Measurements from ENCODE around the gene SELENOS. TPM values are rescaled to one million over a fixed set of nuclear protein-coding genes. Genes with fewer than 3 reads are reported as not detected.

SELENOS gene
- total and polyA plus RNA-seq, 7 donors: 25.7 to 201 (median 98.9) TPM

DNA sequence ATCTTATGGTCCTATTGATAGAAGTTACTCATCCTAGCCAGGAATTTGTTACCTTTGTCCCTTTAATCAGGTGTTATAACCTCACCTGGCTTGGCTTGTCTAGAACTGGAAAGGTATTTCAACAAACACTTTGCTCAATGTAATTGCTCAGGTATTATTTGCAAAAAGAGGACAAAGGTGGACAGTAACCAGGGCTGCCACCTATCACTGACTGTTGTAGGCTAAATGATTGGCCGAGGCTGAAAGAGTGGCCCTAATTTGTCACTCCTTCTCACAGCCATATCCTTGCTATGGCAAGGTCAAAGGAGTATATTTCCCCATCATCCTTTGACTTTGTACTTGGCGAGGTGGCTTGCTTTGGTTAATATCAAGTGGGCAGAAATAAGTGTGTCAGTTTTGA is 2.7 kb upstream of the SELENOS start:
- no peak for DNase-seq
- Histone ChIP-seq H3K36me3 (ENCODE audit: insufficient read depth in 1 of 2, low read depth in 1 of 2) (peaks cover 9 to 70% of the 10 kb centered on the region in 2 donors), H3K4me1 (peaks cover 23% of the 10 kb centered on the region), H3K27me3 (ENCODE audit: insufficient read depth in 3 of 3, low read length in 2 of 3) (no peaks in the 10 kb centered on the region), H3K9me3 (no peaks in the 10 kb centered on the region), H3K27ac (no peak overlapping the region), H3K4me3 (no peak overlapping the region)
- TF ChIP-seq, protein P1, sequence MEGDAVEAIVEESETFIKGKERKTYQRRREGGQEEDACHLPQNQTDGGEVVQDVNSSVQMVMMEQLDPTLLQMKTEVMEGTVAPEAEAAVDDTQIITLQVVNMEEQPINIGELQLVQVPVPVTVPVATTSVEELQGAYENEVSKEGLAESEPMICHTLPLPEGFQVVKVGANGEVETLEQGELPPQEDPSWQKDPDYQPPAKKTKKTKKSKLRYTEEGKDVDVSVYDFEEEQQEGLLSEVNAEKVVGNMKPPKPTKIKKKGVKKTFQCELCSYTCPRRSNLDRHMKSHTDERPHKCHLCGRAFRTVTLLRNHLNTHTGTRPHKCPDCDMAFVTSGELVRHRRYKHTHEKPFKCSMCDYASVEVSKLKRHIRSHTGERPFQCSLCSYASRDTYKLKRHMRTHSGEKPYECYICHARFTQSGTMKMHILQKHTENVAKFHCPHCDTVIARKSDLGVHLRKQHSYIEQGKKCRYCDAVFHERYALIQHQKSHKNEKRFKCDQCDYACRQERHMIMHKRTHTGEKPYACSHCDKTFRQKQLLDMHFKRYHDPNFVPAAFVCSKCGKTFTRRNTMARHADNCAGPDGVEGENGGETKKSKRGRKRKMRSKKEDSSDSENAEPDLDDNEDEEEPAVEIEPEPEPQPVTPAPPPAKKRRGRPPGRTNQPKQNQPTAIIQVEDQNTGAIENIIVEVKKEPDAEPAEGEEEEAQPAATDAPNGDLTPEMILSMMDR (IDR thresholded peaks at IDR 0.05): no peak
- WGBS, 3 donors: 82 to 90% (median 89%) methylated on average over 2 of the region's 2 CpGs
- ATAC-seq: no peak
- intact Hi-C loops (cut with DNase I): no loop called here

DNA sequence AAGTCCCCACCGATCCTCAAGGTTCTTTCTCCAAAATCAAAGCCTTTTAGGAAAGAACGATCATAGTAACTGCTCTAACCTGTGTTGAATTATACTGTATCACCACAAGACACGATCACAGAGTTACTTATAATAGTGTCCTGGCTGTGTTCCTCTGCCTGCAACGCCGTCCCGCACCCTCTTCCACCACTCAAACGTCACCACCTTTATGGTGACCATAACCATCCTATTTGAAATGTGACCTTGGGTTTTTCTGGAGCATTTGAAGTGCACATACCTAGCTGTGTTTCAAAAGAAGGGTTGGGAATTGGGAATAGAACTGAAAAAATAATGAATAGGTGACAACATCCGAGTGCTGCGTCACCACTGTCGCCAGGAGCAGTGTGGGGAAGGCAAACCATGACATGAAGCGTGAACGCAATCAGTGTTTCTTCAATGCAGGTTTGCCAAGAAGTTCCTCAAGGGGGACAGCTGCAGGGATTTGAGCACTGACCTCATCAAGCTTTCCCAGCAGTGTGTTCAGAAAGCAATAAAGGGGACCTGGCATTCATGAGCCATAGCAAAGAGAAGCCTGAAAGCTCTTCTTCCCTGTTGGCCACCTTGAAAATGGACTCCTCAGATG is 769 bp upstream of the SELENOS start:
- intact Hi-C loops (cut with DNase I): loop anchor here in 1 of 2 donors (2.0 kb wide), 1 partner anchor 15 kb away; no protein-coding TSS in a partner anchor
- Histone ChIP-seq H3K36me3 (ENCODE audit: insufficient read depth in 1 of 2, low read depth in 1 of 2) (peaks cover 10 to 70% of the 10 kb centered on the region in 2 donors), H3K4me1 (peaks cover 35% of the 10 kb centered on the region)

DNA sequence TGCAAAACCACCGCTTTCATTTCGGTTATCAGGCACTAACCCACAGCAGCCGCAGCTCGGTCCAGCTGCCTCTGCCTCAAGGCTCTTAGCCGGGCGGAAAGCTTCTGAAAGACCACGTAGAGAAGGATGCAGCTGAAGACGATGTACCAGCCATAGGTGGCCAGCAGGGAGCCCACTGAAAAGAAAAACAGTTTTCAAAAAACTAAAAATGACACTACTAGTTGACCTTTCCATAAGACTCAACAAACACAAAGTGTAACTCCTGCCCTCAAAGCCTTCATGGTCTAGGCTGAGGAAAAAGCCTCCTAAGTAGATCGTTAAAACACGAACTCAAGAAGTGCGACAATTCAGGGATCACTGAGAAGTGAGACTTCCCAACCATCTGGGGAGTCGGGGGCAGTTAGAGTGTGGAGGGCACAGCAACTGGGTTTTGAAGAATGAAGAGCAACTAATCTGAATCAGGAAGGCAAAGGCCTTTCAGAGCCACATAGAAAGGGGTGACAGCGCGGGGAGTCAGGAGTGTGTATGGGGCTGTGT is 716 bp downstream of the SELENOS start:
- H3K27me3 ChIP-seq (ENCODE audit: insufficient read depth in 3 of 3, low read length in 2 of 3): no peaks in the 10 kb centered on the region
- no peaks in the 10 kb centered on the region for H3K9me3 ChIP-seq
- no peak for ATAC-seq
- TF ChIP-seq, protein P1 (IDR thresholded peaks at IDR 0.05): no peak
- DNase-seq: no peak
- peak overlapping the region; percentile 89 for H3K27ac ChIP-seq
- H3K4me1 ChIP-seq: peaks cover 43% of the 10 kb centered on the region
- intact Hi-C loops (cut with DNase I): no loop called here
- WGBS, 3 donors: 14 to 20% (median 15%) methylated on average over 14 of the region's 14 CpGs
- peaks cover 17 to 70% of the 10 kb centered on the region in 2 donors for H3K36me3 ChIP-seq (ENCODE audit: insufficient read depth in 1 of 2, low read depth in 1 of 2)
- peak overlapping the region; percentile 72 for H3K4me3 ChIP-seq

More for the DNA sequence above, 769 bp upstream of the SELENOS start:
- WGBS, 3 donors: 31 to 33% (median 31%) methylated on average over 12 of the region's 12 CpGs
- Histone ChIP-seq H3K4me3 (peak overlapping the region; percentile 72), H3K27me3 (ENCODE audit: insufficient read depth in 3 of 3, low read length in 2 of 3) (no peaks in the 10 kb centered on the region), H3K9me3 (no peaks in the 10 kb centered on the region), H3K27ac (peak overlapping the region; percentile 89)
- DNase-seq (no peak), ATAC-seq (peak in 2 of 4 donors; percentile 26 to 47)
- TF ChIP-seq, protein P1 (IDR thresholded peaks at IDR 0.05): no peak

DNA sequence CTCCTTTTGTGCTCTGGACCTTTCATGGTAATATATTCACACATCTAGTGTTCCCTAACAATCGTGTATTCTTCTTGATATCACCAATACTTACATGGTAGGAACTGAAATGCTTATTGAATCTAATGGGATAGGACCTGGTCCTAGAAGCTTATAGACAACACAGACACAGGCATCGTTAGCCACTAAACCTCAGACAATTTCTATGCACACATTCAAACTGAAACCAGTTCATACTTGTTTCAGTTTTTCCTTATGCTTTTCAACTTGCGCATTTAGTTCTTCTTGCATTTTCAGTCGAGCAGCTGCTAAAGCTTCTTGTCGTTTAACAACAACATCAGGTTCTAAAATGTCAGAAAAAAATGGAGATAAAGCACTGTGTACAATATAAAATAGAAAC is 2.3 kb downstream of the SELENOS start:
- Histone ChIP-seq H3K27ac (no peak overlapping the region), H3K4me3 (no peak overlapping the region), H3K27me3 (ENCODE audit: insufficient read depth in 3 of 3, low read length in 2 of 3) (no peaks in the 10 kb centered on the region), H3K36me3 (ENCODE audit: insufficient read depth in 1 of 2, low read depth in 1 of 2) (peaks cover 23 to 70% of the 10 kb centered on the region in 2 donors), H3K4me1 (peaks cover 43% of the 10 kb centered on the region), H3K9me3 (no peaks in the 10 kb centered on the region)
- intact Hi-C loops (cut with DNase I): no loop called here
- no peak for DNase-seq
- 83 to 90% (median 86%) methylated on average over 5 of the region's 5 CpGs for WGBS, 3 donors
- TF ChIP-seq, protein P1 (IDR thresholded peaks at IDR 0.05): no peak
- no peak for ATAC-seq

Measured in psoas muscle (tissue), 8 donors.